OCI-LY3 (cell line): ENCODE data around the gene SPOP.

ENCODE experiments used
- EZH2phosphoT487 ChIP-seq: fragments of 200-600 bp; shearing (Covaris generic); IDR thresholded peaks from 2 replicates; pipeline ENCODE4 v1.6.1; 2018; ENCODE audit warnings: antibody characterized with exemption, mixed run types, low read depth
- TF ChIP-seq, protein P1 (sequence below): fragments of 200-600, 300-600 bp; sonication (generic); IDR thresholded peaks from 2 replicates; pipeline ENCODE4 v1.5.1; 2014; ENCODE audit warnings: antibody characterized with exemption, low read length, low read depth

DNA sequence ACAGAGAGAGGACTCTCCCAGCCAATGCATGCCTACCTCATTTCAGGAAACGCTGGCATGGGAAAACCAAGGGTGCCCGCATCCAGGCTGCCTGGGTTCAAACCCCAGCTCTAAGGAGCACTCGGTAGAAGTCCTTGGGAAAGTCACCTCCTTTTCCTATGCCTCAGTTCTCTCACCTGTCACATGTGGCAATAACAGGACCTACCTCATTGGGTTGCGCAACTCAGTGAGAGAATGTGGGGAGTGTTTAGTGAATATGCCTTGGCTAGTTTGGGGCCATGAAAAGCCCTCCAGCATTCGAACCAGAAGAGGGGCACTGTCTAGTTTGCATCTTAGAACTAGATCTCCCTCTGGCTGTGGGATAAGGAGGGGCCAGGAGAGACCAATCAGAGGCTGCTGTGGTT lies 111.2 kb downstream of the SPOP start:
- TF ChIP-seq, protein P1, sequence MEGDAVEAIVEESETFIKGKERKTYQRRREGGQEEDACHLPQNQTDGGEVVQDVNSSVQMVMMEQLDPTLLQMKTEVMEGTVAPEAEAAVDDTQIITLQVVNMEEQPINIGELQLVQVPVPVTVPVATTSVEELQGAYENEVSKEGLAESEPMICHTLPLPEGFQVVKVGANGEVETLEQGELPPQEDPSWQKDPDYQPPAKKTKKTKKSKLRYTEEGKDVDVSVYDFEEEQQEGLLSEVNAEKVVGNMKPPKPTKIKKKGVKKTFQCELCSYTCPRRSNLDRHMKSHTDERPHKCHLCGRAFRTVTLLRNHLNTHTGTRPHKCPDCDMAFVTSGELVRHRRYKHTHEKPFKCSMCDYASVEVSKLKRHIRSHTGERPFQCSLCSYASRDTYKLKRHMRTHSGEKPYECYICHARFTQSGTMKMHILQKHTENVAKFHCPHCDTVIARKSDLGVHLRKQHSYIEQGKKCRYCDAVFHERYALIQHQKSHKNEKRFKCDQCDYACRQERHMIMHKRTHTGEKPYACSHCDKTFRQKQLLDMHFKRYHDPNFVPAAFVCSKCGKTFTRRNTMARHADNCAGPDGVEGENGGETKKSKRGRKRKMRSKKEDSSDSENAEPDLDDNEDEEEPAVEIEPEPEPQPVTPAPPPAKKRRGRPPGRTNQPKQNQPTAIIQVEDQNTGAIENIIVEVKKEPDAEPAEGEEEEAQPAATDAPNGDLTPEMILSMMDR, result no peak
- no peak for TF ChIP-seq EZH2phosphoT487
